Hepatocyte (in vitro differentiated cells): ENCODE measurements around the gene UBE2E2.

Source experiments
- CTCF ChIP-seq: fragments of 200-600 bp; sonication (generic); IDR thresholded peaks from 2 replicates; pipeline ENCODE4 v1.5.1; 2016; ENCODE audit warnings: antibody characterized with exemption, mild to moderate bottlenecking; ENCODE audit not compliant: poor library complexity
- EZH2phosphoT487 ChIP-seq: fragments of 200-600 bp; sonication (generic); IDR thresholded peaks from one replicate; pipeline ENCODE4 v1.6.1; 2018; ENCODE audit warnings: antibody characterized with exemption, mild to moderate bottlenecking, low read depth, moderate library complexity; ENCODE audit not compliant: unreplicated experiment, severe bottlenecking

GRCh38 chr3:23343509-23343908, 140.4 kb downstream of the UBE2E2 start:
- TF ChIP-seq CTCF = no peak
- no peak for TF ChIP-seq EZH2phosphoT487
